Measurements from ENCODE around the gene PRCP.
A peak's percentile ranks its signal among the peaks of the same experiment; 100 is the strongest.
"Not testable (repeated sequence)": the region's sequence is repeated elsewhere in the genome, so short reads cannot be mapped to it uniquely, and the experiment has no call there.

The PRCP gene

DNA sequence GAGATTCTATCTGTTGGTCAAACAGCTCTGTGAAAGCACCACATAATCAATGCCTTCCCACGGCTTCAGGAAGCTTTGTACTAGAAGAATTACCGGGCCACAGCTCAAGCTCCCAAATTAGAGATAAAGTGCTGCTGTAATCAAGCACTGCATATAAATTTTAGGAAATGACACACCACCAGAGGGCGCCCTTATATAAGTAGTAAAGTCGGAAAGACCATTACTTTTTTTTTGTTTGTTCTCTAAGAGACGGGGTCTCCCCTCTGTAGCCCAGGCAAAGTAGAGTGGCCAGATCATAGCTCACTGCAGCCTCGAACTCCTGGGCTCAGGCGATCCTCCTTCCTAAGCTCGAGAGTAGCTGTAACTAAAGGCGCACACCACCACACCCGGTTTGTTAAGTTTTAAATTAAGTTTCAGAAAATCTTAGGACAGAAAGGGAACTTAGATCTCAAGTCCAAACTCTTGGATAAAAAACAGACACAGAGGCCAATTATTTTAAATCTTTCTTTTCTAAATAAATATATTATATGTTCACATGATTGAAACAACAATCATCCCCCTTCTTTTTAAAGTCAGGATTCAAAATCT is 32.6 kb downstream of the PRCP start:
- peak; percentile 74 for DNase-seq

DNA sequence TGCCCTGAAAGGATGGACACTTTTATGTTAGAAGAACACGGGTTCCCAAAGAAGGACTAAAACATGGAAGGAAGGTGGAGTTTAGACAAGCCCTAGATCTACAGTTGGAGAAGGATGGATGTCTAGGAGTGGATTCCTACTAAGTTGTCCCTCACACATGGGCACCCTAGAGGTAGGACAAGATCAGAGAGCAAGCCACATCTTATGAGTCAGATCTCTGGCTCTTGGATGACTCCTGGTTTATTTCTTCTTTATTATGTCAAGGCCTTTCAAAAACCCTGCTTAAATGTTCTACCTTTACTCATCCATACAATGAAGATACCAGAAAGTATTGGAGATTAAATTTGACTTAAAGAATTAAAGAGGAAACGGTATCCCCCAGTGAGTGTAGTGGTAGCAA is 34.4 kb downstream of the PRCP start:
- no peak for DNase-seq

DNA sequence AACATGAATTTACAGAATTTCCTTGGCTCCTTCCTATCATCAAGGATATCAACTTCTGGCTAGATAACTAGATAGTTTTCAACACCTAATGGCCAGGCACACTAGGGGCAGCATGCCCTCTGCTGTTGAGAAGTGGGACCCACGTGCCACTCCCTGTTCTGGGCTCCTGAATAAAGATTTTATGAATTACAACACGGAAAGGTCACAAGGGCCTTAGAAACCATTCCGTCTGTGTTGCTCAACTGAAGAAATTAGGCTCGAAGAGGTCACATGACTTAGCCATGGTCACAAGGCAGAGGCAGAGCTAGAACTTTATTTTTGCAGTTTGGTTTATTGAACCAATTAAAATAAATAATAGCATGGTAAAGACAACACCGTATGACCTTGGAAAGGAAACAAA is 36.0 kb downstream of the PRCP start:
- no peak for DNase-seq

DNA sequence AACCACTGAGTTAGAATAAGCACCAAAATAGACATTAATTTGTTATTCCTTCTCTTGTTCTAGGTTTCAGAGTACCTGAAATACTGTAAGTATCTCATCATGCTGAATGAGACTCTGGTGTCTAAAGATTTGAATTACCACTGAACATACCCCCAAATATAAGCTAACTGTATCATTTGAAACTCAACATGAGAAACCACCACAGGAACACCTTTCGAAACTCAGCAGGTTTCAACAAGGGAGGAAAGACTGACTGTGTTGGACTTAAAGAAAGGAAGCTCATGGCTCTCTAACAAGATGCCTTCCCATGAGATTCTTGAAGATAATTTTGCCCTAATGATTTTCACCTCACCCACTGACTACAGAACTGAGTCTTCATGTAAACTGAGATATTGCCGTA is 37.0 kb downstream of the PRCP start:
- DNase-seq: no peak

DNA sequence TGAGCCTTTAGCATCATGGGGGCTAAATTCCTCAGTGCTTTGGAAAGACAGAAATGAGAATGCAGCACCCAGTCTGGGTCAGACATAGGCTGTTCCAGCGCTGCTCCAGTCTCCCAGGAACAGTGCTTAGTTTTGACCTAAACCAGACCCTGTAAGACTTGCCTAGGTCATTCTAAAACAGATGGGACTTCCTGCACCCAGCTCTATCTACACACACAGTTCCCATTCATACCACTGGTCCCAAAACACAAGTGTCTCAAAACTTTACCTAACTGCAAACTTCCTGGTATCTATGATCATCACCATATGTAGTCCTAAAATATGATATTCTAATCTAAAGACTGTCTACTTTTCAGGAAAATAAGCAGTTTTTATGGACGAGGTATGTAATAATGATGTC is 37.9 kb downstream of the PRCP start:
- no peak for DNase-seq

DNA sequence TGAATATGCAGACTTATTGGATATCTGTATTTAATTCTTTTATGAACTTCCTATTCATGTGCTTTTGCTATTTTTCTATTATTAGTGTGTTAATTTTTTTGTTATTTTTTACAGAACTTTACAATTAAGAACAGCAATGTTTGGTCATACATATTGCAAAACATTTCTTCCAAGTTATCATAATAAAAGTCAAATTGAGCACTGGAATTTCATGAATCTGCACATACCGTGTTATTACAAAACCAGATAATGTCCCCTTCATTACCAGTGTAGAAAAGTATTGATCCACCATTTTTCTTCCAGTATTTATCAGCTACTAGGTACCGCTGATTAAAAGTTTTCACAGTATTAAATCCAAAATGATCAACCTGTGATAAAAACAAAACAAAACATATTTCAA is 40.5 kb downstream of the PRCP start:
- no peak for DNase-seq

DNA sequence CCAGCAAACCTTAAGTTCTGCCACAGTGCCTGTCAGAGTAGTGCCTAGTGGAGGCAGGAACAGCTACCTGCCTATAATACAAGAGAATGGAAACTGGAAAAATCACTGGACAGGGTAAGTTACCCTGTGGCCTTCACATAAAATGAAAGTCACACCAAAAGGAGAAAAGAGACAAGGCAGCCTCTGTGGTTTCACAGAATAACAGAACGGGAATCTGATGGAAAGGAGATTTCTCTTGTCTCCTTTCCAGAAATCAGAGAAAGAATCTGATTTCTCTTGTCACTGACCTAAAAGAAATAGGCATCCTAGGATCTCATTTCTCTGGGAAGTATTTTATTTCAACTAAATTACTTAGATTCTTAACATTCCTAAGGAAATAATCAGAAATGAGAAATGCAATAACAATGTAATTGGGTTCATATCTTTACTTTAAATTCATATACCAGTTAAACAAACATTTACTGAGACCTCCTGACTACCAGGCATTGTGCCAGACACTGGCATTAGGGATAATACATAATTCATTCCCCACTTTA is 41.6 kb downstream of the PRCP start:
- DNase-seq: no peak

DNA sequence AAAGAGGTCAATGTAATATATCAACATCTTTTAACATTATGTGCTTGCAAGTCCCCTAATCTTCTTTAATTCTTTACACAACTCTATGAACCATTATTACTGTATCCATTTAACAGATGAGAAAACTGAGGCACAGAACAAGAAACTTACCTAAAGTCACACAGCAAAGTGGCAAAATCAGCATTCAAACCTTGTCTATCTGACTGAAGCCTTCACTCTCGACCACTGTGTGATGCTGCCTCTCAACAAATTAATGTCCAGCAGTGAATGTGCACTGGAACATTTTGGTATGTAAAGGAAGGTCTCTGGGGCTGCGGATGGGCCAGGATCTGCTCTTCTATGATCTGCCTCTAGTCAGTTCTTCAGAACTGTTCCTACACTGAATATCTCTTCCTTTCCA is 42.1 kb downstream of the PRCP start:
- no peak for DNase-seq

DNA sequence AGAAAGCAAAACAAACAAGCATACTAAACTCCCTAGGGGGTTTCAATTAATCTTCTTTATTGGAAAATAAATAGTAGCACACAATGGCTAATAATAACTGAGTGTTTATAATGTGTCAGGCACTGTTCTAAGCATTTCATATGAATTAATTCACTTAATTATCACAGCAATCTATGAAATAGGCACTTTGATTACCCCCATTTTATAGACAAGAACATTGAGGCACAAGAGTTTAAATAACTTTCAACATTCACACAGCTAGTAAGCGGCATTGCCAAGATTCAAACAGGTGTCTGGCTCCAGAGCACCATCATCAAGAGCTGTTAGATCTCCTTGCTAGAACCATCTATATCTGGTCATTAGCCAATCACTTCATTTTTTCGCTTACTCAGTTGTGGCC is 43.1 kb downstream of the PRCP start:
- DNase-seq: no peak

DNA sequence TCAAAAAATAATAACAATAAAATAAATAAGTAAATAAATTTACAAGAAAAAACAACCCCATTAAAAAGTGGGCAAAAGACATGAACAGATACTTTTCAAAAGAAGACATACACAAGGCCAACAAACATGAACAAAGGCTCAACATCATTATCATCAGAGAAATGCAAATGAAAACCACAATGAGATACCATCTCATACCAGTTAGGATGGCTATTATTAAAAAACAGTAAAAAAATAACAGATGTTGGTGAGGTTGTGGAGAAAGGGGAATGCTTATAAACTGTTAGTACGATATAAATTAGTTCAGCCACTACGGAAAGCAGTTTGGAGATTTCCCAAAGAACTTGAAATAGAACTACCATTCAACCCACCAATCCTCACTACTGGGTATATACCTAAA is 44.6 kb downstream of the PRCP start:
- DNase-seq: no peak

DNA sequence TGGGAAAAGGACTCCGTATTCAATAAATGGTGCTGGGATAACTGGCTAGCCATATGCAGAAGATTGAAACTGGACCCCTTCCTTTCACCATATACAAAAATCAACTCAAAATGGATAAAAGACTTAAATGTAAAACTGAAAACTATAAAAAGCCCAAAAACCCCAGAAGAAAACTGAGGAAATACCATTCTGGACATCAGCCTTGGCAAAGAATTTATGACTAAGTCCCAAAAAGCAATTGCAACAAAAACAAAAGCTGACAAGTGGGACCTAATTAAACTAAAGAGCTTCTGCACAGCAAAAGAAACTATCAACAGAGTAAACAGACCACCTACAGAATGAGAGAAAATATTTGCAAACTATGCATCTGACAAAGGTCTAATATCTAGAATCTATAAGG is 45.3 kb downstream of the PRCP start:
- not testable (repeated sequence) for DNase-seq

DNA sequence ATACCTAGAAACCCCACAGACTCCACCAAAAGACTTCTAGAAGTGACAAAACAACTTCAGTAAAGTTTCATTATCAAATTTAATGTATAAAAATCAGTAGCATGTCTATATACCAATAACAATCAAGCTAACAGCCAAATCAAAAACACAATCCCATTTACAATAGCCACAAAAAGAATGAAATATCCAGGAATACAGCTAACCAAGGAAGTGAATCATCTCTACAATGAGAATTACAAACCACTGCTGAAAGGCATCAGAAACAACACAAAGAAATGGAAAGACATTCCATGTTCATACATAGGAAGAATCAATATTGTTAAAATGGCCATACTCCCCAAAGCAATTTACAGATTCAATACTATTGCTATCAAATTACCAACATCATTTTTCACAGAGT is 46.0 kb downstream of the PRCP start:
- no peak for DNase-seq

DNA sequence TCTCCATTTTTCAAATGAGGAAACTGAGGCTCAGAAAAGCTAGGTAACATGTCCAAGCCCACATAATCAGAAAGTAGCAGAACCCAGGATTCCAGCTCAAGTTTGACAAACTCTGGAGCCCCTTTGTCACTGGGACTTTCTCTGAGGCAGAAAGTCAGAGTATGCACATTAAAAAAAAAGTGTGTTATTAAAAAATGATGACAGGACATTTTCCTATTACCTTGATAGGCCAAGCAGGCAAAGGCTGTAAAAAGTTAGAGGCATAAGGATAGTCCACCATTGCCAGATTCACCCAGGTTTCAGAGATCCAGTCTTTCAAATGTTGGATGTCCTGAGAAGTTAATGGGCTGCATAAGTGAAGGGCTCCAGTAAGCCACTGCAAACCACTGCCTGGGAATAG is 51.4 kb downstream of the PRCP start:
- DNase-seq: no peak

DNA sequence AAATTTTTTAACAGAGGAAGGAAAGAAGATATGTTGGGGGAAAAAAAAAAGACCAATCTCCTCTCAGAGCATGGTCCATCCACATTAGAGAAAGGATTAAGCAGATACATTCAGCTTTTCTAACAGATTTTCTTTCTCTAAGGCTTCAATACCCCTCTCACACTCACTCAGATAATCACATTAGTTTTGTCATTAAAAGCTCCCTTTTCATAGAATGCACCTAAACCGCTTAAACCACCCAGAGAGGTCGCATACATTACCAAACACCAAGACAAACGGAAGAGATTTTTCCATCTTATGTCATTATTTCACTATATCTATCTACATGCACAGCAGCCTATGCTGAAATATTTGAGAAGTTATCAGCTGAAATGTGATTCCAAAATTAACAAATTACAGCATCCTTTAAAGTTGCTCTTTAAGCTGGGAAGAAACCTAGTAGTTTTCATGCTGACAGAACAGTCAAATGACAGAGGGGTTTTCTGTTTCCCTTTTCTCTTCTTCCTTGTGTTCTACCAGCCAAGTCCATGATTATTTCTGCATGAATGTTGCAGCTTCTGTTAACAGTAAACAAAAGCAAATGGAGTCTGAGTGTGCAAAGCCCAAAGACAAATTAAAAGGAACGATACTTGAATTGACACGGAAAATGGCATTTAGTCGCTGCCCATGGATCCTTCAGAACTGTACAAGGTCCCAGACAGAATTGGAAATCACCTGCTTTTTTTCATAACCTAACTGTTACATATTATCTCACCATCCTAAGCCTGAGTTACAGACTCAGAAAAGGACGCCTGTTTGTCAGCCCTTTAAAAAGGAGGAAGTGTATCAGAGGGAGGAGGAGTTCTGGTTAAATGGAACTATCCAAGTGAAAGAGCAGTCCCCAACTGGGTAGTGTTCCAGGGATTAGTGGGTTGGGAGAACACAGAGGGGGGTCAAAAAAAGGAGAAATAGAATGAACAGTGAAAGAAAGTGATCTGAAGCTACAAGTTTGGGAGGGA is 54.6 kb downstream of the PRCP start:
- DNase-seq: no peak

DNA sequence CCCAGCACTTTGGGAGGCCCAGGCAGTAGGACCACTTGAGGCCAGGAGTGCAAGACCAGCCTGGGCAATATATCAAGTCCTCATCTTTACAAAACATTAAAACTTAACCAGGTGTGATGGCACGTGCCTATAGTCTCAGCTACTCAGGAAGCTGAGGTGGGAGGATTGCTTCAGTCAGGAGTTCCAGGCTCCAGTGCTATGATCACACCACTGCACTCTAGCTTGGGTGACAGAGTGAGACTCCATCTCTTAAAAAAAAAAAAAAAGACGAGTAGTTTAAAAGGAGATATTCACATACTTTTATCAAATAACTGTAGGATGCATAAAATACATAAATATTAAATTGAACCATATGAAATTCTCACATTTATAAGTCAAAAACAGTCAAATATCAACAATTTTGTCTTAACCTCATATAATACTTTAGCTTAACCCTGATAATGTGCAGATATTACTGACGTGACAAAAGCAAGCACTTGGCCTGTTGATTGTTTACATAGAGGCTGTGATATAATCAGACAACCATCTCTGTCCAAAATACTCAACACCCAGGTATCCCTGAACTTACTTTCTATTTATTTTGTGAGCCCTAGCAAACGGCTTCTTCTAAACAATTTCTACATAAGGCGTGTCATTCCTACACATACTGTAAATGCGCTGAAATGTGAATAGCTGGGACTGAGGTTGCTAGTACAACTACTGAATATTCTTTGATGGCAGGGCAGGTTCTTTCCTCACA is 57.0 kb downstream of the PRCP start:
- no peak for DNase-seq

DNA sequence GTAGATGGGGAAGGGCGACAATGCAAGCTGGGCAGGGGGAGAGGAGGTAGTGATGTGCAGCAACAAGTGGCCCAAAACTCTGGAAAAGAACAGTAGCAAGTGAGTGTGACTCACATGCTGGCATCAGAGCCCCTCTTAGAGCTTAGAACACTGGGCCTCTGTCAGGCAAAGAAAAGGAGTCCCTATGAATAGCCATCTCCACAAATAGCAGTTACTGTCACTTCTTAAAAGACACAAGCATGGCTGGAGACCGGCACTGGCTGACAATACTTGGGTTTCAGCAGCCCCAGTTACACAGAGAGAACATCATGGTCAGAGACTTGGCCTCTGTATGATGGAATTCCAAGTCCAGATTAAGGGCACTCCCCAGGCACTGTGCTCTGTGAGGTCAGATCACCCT is 58.2 kb downstream of the PRCP start:
- DNase-seq: no peak

DNA sequence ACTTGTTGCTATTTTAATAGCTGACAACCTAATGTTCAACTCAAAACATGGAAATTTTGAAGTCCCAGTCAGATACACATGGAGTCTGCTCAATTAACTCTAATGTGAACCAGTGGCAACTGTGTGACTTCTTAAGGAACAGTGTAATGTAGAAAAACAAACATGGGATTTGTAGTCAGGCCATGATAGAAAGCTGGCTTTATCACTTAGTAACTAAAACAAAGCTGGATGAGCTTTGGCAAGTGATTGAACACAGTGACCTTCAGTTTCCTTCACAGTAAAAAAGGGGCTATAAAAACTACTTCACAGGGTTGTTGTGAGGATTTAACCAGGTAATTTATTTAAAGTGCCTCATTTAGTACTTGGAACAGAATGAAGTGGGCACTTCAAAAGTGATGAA is 62.6 kb downstream of the PRCP start:
- no peak for DNase-seq

DNA sequence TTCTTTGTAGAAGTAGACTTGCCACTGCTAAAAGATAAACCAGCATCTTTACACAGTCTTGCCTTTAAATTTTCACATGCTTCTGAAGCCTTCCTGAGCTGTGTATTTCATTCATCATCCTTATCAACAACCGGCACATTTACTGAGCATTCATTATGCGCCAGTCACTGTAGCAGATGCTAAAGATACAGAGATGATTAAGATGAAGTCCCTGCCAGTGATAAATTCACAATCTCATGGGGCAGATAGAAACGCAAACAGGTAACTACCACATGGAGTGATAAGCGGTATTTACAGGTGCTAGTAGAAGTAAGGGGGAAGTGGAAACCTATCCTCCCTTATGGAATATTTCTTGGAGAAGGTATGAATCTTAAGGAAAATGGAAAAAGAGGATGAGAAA is 67.2 kb downstream of the PRCP start:
- no peak for DNase-seq

DNA sequence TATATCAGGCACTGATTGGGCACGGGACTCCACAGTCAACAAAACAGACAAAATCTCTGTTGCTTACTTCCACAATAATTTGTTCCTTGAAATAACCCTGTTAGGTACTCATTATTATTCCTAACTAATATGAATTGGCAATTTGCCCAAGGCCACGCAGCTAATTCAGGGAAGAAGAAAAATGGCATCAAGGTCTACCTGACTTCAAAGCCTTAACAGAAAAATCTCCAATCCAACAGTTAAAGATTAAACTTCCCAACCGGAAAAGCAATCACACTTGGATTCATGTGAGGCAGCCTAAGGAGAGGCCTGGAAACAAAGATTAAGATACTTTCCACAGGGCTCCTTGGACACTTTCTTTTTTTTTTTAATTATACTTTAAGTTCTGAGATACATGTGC is 68.9 kb downstream of the PRCP start:
- DNase-seq: no peak

DNA sequence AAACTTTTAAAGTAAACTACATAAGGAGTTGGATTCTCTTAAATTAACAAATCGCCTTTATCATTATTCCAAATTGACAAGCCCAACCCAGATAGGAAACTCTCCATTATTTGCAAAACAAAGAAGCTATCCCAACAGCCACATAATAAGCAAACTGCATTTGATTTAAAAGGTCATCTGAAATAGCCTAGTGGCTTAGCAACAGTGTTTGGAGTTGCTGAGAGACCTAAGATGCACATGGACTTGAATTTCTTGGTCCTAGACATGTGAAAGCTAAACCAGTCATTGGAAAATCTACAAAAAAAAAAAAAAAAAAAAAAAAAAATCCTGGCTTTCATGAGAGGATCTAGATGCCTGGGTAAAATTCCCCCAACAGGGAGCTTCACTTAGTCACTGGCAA is 69.5 kb downstream of the PRCP start:
- DNase-seq: no peak

DNA sequence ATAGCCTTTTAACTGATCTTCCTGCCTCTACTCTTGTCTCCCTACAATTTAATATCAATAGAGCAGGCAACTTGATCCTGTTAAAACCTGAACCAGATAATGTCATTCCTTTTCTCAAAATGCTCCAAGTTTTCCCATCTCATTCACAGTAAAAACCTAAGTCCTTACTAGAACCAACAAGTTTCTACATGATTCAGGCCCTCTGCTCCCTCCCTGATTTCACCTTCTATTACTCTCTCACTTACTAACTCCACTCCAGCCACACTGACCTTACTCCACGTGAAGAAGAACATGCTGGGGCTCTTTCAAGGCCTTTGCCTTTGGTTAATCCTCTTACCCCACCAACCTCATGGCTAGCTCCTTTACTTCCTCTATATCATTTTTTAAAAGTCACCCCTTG is 71.1 kb downstream of the PRCP start:
- no peak for DNase-seq

DNA sequence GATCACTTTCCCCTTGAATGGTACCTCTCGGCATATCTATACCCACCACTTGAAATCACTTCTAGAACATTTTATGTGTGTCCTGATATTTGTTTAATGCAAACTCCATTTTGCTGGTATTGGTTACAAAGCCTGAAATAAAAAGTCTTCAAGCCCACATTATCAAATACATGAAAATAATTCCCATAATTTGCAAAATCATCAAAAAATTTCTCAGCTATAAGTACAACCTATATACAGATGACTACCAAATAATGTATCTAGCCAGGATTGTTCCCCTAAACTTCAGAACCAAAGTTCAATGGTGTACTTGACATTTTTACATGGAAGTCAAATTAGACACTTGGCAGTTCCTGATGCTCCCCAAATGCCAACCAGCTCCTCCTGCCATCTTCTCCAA is 71.8 kb downstream of the PRCP start:
- no peak for DNase-seq

DNA sequence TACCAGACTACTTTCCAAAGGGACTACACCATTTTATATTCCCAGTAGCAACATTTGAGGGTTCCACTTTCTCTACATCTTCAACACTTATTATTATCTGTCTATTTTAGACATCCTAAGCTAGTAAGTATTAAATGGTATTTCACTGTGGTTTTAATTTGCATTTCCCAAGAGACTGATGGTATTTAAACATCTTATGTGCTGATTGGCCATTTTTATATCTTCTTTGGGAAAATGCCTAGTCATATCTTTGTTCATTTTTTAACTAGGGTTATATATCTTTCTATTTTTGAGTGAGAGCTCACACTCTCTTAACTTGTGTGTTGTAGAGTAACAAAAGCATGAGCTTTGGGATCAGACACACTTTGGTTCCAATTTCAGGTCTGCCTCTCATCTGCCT is 73.7 kb downstream of the PRCP start:
- DNase-seq: no peak

Data from activated T-cell treated with anti-CD3 and anti-CD28 coated beads for 4 hours (primary cell).